HepG2 (cell line): ENCODE measurements around the gene CADPS. TPM values are rescaled to one million over a fixed set of nuclear protein-coding genes. Genes with fewer than 3 reads are reported as not detected.

Experiments
- ATAC-seq: fragments of 200-7000 bp; cut with Tn5 transposase; 3 replicates; pipeline ENCODE4 v1.9.1; 2020; ENCODE audit warnings: mild to moderate bottlenecking, moderate library complexity
- BruUV-seq: library from RNA; stranded (reverse); fragments of 400-500 nt; replicated peaks from 2 replicates; lab custom pipeline; 2021; lab: Mats Ljungman, UMichigan
- CTCF ChIA-PET: fragments of 300-600 bp; formaldehyde crosslinking; extraction: SDS; loops from one replicate; lab custom pipeline; 2021; ENCODE audit warnings: low total read pairs, inconsistent platforms, low intra/inter-chr PET ratio; lab: Yijun Ruan, JAX
- POLR2A ChIA-PET: fragments of 350-600 bp; sonication (Branson Sonifier 250); formaldehyde crosslinking; loops from one replicate; lab custom pipeline; 2020; ENCODE audit warnings: antibody characterized with exemption, inconsistent platforms; lab: Yijun Ruan, JAX
- DNase-seq: peaks from one replicate; pipeline ENCODE4 v3.0.0-alpha.2; 2015; ENCODE audit warnings: low spot score
- FAIRE-seq: peaks from 3 replicates; lab custom pipeline; 2011; peaks lifted over from hg19 to GRCh38; lab: Jason Lieb, UNC
- H2AFZ ChIP-seq: one replicate; pipeline ENCODE4 v1.6.1; 2011; ENCODE audit warnings: low read length, inconsistent platforms
- H3K27ac ChIP-seq: fragments of 300-600 bp; 3 replicates; pipeline ENCODE4 v1.8.0; 2011; ENCODE audit warnings: mixed run types, mild to moderate bottlenecking, mixed read lengths, low read length, inconsistent platforms; ENCODE audit not compliant: insufficient read depth; ENCODE audit errors: extremely low read length
- H3K27me3 ChIP-seq, 2 experiments: fragments of 200-600 bp in 1 of 2; 2 replicates in 1 of 2; 3 replicates in 1 of 2; pipeline versions ENCODE4 v1.6.0 to v1.8.0; 2011; ENCODE audit warnings: low read length in 2 of 2, mild to moderate bottlenecking in 2 of 2, moderate library complexity in 2 of 2, inconsistent platforms in 1 of 2; ENCODE audit not compliant: insufficient read depth in 2 of 2, control insufficient read depth in 1 of 2
- H3K36me3 ChIP-seq, 2 experiments: fragments of 200-600 bp in 1 of 2; replicated peaks in 1 of 2; 2 replicates in 1 of 2; 3 replicates in 1 of 2; pipeline versions ENCODE4 v1.5.1 to v1.8.0; 2011; ENCODE audit warnings: low read length in 2 of 2, inconsistent platforms in 1 of 2; ENCODE audit not compliant: insufficient read depth in 2 of 2, control insufficient read depth in 1 of 2
- H3K4me1 ChIP-seq: 2 replicates; pipeline ENCODE4 v1.5.1; 2012; ENCODE audit warnings: low read length, inconsistent platforms; ENCODE audit not compliant: insufficient read depth
- H3K4me2 ChIP-seq: 2 replicates; pipeline ENCODE4 v1.6.0; 2011; ENCODE audit warnings: low read depth, low read length, inconsistent platforms
- H3K4me3 ChIP-seq, 3 experiments: fragments of 200-600 bp in 1 of 3; sonication (generic), shearing (Covaris generic) in 1 of 3; replicated peaks in 1 of 3; 2 replicates each; pipeline ENCODE4 v1.5.1; 2011 to 2016; ENCODE audit warnings: low read length in 3 of 3, inconsistent platforms in 2 of 3, low read depth in 2 of 3, mild to moderate bottlenecking in 2 of 3, control low read depth in 1 of 3, mixed read lengths in 1 of 3; ENCODE audit not compliant: insufficient read depth in 1 of 3
- H3K79me2 ChIP-seq: one replicate; pipeline ENCODE4 v1.6.1; 2011; ENCODE audit warnings: low read length, inconsistent platforms; ENCODE audit not compliant: insufficient read depth
- H3K9ac ChIP-seq: 2 replicates; pipeline ENCODE4 v1.6.0; 2011; ENCODE audit warnings: mild to moderate bottlenecking, low read depth, low read length, inconsistent platforms; ENCODE audit not compliant: insufficient read depth
- H3K9me3 ChIP-seq: 2 replicates; pipeline ENCODE4 v1.5.1; 2012; ENCODE audit warnings: mild to moderate bottlenecking, low read length
- H4K20me1 ChIP-seq: 2 replicates; pipeline ENCODE4 v1.6.0; 2011; ENCODE audit warnings: inconsistent platforms, mild to moderate bottlenecking, low read length, moderate library complexity; ENCODE audit not compliant: insufficient read depth
- CBX1 ChIP-seq: IDR thresholded peaks from one replicate; pipeline ENCODE4 v1.6.1; 2016; ENCODE audit warnings: antibody characterized with exemption, low read depth
- HNF4A ChIP-seq: sonication (generic); formaldehyde crosslinking; IDR thresholded peaks from 2 replicates; pipeline ENCODE4 v1.4.0; 2020; ENCODE audit warnings: missing genetic modification reagents
- MXD1 ChIP-seq: sonication (generic); formaldehyde crosslinking; IDR thresholded peaks from 2 replicates; pipeline ENCODE4 v1.4.0; 2020; ENCODE audit warnings: mild to moderate bottlenecking, missing genetic modification reagents
- MXD3 ChIP-seq: IDR thresholded peaks from 2 replicates; pipeline ENCODE4 v1.6.1; 2016; ENCODE audit warnings: mild to moderate bottlenecking, missing biosample characterization, missing genetic modification reagents
- REST ChIP-seq, 2 experiments: IDR thresholded peaks; 2 replicates each; pipeline ENCODE4 v1.6.1; 2011 to 2012; ENCODE audit warnings: low read length in 2 of 2, borderline replicate concordance in 1 of 2, low read depth in 1 of 2, mild to moderate bottlenecking in 1 of 2, moderate library complexity in 1 of 2
- SNAPC2 ChIP-seq: sonication (generic); formaldehyde crosslinking; IDR thresholded peaks from 2 replicates; pipeline ENCODE4 v1.8.1; 2022; ENCODE audit warnings: mild to moderate bottlenecking, missing genetic modification reagents
- ZBTB8A ChIP-seq: sonication (generic); formaldehyde crosslinking; IDR thresholded peaks from 2 replicates; pipeline ENCODE4 v1.4.0; 2020; ENCODE audit warnings: mild to moderate bottlenecking, low read depth, missing genetic modification reagents, borderline replicate concordance
- ZMYM2 ChIP-seq: sonication (generic); formaldehyde crosslinking; IDR thresholded peaks from 2 replicates; pipeline ENCODE4 v1.8.0; 2022; ENCODE audit warnings: mild to moderate bottlenecking, missing genetic modification reagents
- ZNF10 ChIP-seq: sonication (generic); formaldehyde crosslinking; IDR thresholded peaks from 2 replicates; pipeline ENCODE4 v1.4.0; 2020; ENCODE audit warnings: mild to moderate bottlenecking, low read depth, missing genetic modification reagents, borderline replicate concordance
- ZNF383 ChIP-seq: sonication (generic); formaldehyde crosslinking; IDR thresholded peaks from 2 replicates; pipeline ENCODE4 v1.4.0; 2020; ENCODE audit warnings: missing genetic modification reagents, mild to moderate bottlenecking, borderline replicate concordance
- ZNF691 ChIP-seq: sonication (generic); formaldehyde crosslinking; IDR thresholded peaks from 2 replicates; pipeline ENCODE4 v1.4.0; 2020; ENCODE audit warnings: missing genetic modification reagents, low read depth, mild to moderate bottlenecking, borderline replicate concordance
- ZNF709 ChIP-seq: sonication (generic); formaldehyde crosslinking; IDR thresholded peaks from 2 replicates; pipeline ENCODE4 v1.5.0; 2020; ENCODE audit warnings: mild to moderate bottlenecking, missing genetic modification reagents
- ZNF772 ChIP-seq: sonication (generic); formaldehyde crosslinking; IDR thresholded peaks from 2 replicates; pipeline ENCODE4 v1.5.0; 2020; ENCODE audit warnings: mild to moderate bottlenecking, missing genetic modification reagents
- WGBS: methylation state at CpG from one replicate; pipeline ENCODE4 v1.1.6; 2017; ENCODE audit warnings: low lambda C conversion rate; 5-methylcytosine and 5-hydroxymethylcytosine counted together
- in situ Hi-C: cut with HindIII; loops from 2 replicates; pipeline ENCODE4 v1.10.0; 2017; ENCODE audit warnings: low pct_unique_long_range_greater_than_20kb; ENCODE audit not compliant: extremely low pct_ligation_motif_present
- intact Hi-C: fragments of 100-400 bp; cut with micrococcal nuclease; formaldehyde crosslinking; loops from one replicate; pipeline ENCODE4 v1.10.0; 2022; ENCODE audit not compliant: unreplicated experiment
- polyA plus RNA-seq, 8 experiments: library from polyadenylated mRNA; depleted of rRNA in 3 of 8; stranded (reverse) in 7 of 8; unstranded in 1 of 8; fragments of >200 nt; fragmentation: Illumina TruSeq in 4 of 8; extraction: Trizol in 4 of 8; gene quantifications; 2 replicates each; pipeline versions ENCODE4 v1.2.1 to v1.2.3, GENCODE V29; 2011 to 2016; ENCODE audit warnings: low read depth in 4 of 8, missing spikeins in 1 of 8, mixed read lengths in 1 of 8; ENCODE audit not compliant: insufficient read depth in 1 of 8
- total RNA-seq, 5 experiments: library from RNA; depleted of rRNA; stranded (reverse); fragments of >200 nt; fragmentation: Illumina TruSeq; extraction: Trizol; gene quantifications; 2 replicates each; pipeline ENCODE4 v1.2.3, GENCODE V29; 2016; ENCODE audit warnings: low read depth in 1 of 5

CADPS gene
- total and polyA plus RNA-seq, 2 of the 13 experiments (the other 11 are each of a cell fraction or from before 2014, with no cell fraction given), result not detected

- no peak for TF ChIP-seq ZNF383 (CRISPR knock-in tag)
- no peak for TF ChIP-seq MXD3 (CRISPR knock-in tag)
Observed at GRCh38 chr3:62548528-62549205, 326.5 kb downstream of the CADPS start (continued).

- ChIA-PET CTCF (no interaction called here), POLR2A (no interaction called here)
- peaks cover 0 to 1% of the 10 kb centered on the region in 2 experiments; a peak in 1 of 5 replicates for H3K27me3 ChIP-seq
- TF ChIP-seq ZMYM2 (CRISPR knock-in tag) (no peak), CBX1 (no peak), MXD1 (no peak), REST (IDR thresholded peaks at IDR 0.05; ENCODE audit: borderline replicate concordance in 1 of 2, low read depth in 1 of 2, low read length in 2 of 2) (no peak), ZNF709 (CRISPR knock-in tag) (no peak), ZNF10 (CRISPR knock-in tag) (no peak), HNF4A (CRISPR knock-in tag) (no peak), ZNF772 (CRISPR knock-in tag) (no peak), SNAPC2 (no peak), ZNF691 (no peak), ZBTB8A (CRISPR knock-in tag) (no peak)
Observed at GRCh38 chr3:62546266-62546665, 328.9 kb downstream of the CADPS start.

More at GRCh38 chr3:62546266-62546665, 328.9 kb downstream of the CADPS start:
- in situ Hi-C loops, result no loop called here
- Histone ChIP-seq H3K4me1 (no peaks in the 10 kb centered on the region), H3K4me2 (no peak overlapping the region), H4K20me1 (no peaks in the 10 kb centered on the region), H3K9ac (no peak overlapping the region), H3K79me2 (no peaks in the 10 kb centered on the region), H2AFZ (no peak overlapping the region), H3K4me3 (no peak overlapping the region), H3K36me3 (no peaks in the 10 kb centered on the region), H3K9me3 (no peaks in the 10 kb centered on the region), H3K27ac (no peak overlapping the region)
- FAIRE-seq (no peak), DNase-seq (no peak), ATAC-seq (no peak)
- BruUV-seq, result no TSS peak
- intact Hi-C loops, result no loop called here
- WGBS, result under 1% methylated on average over 7 of the region's 7 CpGs
